ENCODE results near the gene MSH2.

The MSH2 gene

DNA sequence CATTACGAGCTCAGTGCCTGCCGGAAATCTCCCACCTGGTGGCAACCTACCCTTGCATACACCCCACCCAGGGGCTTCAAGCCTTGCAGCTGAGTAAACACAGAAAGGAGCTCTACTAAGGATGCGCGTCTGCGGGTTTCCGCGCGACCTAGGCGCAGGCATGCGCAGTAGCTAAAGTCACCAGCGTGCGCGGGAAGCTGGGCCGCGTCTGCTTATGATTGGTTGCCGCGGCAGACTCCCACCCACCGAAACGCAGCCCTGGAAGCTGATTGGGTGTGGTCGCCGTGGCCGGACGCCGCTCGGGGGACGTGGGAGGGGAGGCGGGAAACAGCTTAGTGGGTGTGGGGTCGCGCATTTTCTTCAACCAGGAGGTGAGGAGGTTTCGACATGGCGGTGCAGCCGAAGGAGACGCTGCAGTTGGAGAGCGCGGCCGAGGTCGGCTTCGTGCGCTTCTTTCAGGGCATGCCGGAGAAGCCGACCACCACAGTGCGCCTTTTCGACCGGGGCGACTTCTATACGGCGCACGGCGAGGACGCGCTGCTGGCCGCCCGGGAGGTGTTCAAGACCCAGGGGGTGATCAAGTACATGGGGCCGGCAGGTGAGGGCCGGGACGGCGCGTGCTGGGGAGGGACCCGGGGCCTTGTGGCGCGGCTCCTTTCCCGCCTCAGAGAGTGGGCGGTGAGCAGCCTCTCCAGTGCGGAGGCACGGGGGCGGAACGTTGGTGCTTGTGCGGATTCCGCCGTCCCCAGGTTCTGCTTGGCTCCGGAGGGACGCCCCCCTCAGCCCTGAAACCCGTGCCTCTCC, at the start of gene MSH2:
MSH2 (plus strand) TSS at position 352 of the 804 bp plus-strand sequence; CDS start at position 388, 36 bp downstream.
- H3K27ac Mint-ChIP-seq = peak within 1 kb of the TSS; percentile 76 to 96 (median 96)
- peak within 1 kb of the TSS; percentile 96 to 97 (median 96) for H3K4me3 Mint-ChIP-seq
- H3K4me1 Mint-ChIP-seq = peaks cover 21% of the 10 kb centered on the region
- peaks cover 12% of the 10 kb centered on the region for H3K9me3 Mint-ChIP-seq
- TF ChIP-seq, protein P1, sequence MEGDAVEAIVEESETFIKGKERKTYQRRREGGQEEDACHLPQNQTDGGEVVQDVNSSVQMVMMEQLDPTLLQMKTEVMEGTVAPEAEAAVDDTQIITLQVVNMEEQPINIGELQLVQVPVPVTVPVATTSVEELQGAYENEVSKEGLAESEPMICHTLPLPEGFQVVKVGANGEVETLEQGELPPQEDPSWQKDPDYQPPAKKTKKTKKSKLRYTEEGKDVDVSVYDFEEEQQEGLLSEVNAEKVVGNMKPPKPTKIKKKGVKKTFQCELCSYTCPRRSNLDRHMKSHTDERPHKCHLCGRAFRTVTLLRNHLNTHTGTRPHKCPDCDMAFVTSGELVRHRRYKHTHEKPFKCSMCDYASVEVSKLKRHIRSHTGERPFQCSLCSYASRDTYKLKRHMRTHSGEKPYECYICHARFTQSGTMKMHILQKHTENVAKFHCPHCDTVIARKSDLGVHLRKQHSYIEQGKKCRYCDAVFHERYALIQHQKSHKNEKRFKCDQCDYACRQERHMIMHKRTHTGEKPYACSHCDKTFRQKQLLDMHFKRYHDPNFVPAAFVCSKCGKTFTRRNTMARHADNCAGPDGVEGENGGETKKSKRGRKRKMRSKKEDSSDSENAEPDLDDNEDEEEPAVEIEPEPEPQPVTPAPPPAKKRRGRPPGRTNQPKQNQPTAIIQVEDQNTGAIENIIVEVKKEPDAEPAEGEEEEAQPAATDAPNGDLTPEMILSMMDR (IDR thresholded peaks at IDR 0.05; ENCODE audit: unreplicated experiment in 3 of 3) = no peak
- H3K27me3 Mint-ChIP-seq (ENCODE audit: low read depth) = no peaks in the 10 kb centered on the region
- peaks cover 31% of the 10 kb centered on the region for H3K36me3 Mint-ChIP-seq (ENCODE audit: low read depth)

- Mint-ChIP-seq H3K36me3 (ENCODE audit: low read depth) (no peaks in the 10 kb centered on the region), H3K4me3 (no peak overlapping the region), H3K9me3 (no peaks in the 10 kb centered on the region), H3K27ac (peak overlapping the region; percentile 62 to 91 (median 86)), H3K4me1 (peaks cover 6% of the 10 kb centered on the region), H3K27me3 (ENCODE audit: low read depth) (no peaks in the 10 kb centered on the region)
- TF ChIP-seq, protein P1 (IDR thresholded peaks at IDR 0.05; ENCODE audit: unreplicated experiment in 3 of 3) = no peak
Measured at GRCh38 chr2:47354013-47354847, 48.7 kb upstream of the MSH2 start.

- TF ChIP-seq, protein P1 (IDR thresholded peaks at IDR 0.05; ENCODE audit: unreplicated experiment in 3 of 3) = no peak
- H3K4me3 Mint-ChIP-seq = no peak overlapping the region
- peaks cover 6% of the 10 kb centered on the region for H3K4me1 Mint-ChIP-seq
- peak overlapping the region; percentile 62 to 91 (median 86) for H3K27ac Mint-ChIP-seq
- no peaks in the 10 kb centered on the region for H3K27me3 Mint-ChIP-seq (ENCODE audit: low read depth)
- no peaks in the 10 kb centered on the region for H3K9me3 Mint-ChIP-seq
- no peaks in the 10 kb centered on the region for H3K36me3 Mint-ChIP-seq (ENCODE audit: low read depth)
Measured at GRCh38 chr2:47354848-47355204, 48.1 kb upstream of the MSH2 start.

- TF ChIP-seq, protein P1 (IDR thresholded peaks at IDR 0.05; ENCODE audit: unreplicated experiment in 3 of 3) = no peak
- Mint-ChIP-seq H3K27ac (peak overlapping the region in 2 of 3 experiments; percentile 33 to 48), H3K4me1 (peaks cover 6% of the 10 kb centered on the region), H3K36me3 (ENCODE audit: low read depth) (no peaks in the 10 kb centered on the region), H3K9me3 (no peaks in the 10 kb centered on the region), H3K27me3 (ENCODE audit: low read depth) (no peaks in the 10 kb centered on the region), H3K4me3 (no peak overlapping the region)
Measured at GRCh38 chr2:47357483-47357882, 45.5 kb upstream of the MSH2 start.

DNA sequence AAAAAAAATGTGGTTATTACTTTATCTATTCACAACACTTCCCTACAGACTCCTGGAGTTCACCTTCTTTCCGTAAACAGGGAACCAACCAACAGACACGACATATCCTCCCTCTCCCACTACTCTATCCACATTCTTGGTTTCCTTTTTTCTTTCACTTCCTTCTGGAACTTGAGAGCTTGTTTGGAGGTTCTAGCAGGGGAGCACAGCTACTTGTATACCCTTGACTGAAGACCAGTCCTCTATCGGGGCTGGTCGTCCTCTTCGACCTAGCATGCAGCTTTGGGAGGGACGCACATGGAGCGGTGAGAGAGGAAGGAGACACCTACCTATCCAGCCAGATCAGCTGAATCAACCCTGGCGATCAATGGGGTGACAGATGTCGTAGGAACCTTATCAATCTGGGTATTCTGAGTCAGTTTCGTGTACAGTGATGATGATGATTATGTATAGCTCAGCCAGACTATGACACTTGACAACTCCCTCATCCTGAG, 43.5 kb upstream of the MSH2 start:
- H3K4me3 Mint-ChIP-seq = no peak overlapping the region
- H3K27ac Mint-ChIP-seq = no peak overlapping the region
- TF ChIP-seq, protein P1 (IDR thresholded peaks at IDR 0.05; ENCODE audit: unreplicated experiment in 3 of 3) = no peak
- no peaks in the 10 kb centered on the region for H3K27me3 Mint-ChIP-seq (ENCODE audit: low read depth)
- no peaks in the 10 kb centered on the region for H3K36me3 Mint-ChIP-seq (ENCODE audit: low read depth)
- no peaks in the 10 kb centered on the region for H3K9me3 Mint-ChIP-seq
- peaks cover 6% of the 10 kb centered on the region for H3K4me1 Mint-ChIP-seq

Data from nephron (organoid).